A673 (cell line): ENCODE data around the gene HABP2. TPM values are rescaled to one million over a fixed set of nuclear protein-coding genes. Genes with fewer than 3 reads are reported as not detected.

Source experiments
- BruUV-seq: library from RNA; stranded (reverse); fragments of 400-500 nt; replicated peaks from 2 replicates; lab custom pipeline; 2021; lab: Mats Ljungman, UMichigan
- CTCF ChIA-PET: fragments of 300-600 bp; sonication (Branson Sonifier 250); formaldehyde crosslinking; loops from one replicate; lab custom pipeline; 2022; ENCODE audit warnings: antibody characterized with exemption; lab: Charles Lee
- POLR2A ChIA-PET: fragments of 300-600 bp; sonication (Branson Sonifier 250); formaldehyde crosslinking; loops from one replicate; lab custom pipeline; 2022; ENCODE audit warnings: antibody characterized with exemption; ENCODE audit not compliant: low non-redundant PET; lab: Charles Lee
- DNase-seq: peaks from one replicate; pipeline ENCODE4 v3.0.0-alpha.2; 2015; ENCODE audit warnings: low spot score
- H3K27ac ChIP-seq: fragments of 200-600 bp; sonication (generic); 2 replicates; pipeline ENCODE4 v1.5.1; 2016; ENCODE audit warnings: mixed run types, low read depth, mild to moderate bottlenecking, mixed read lengths, antibody characterized with exemption, low read length; ENCODE audit not compliant: poor library complexity, severe bottlenecking
- H3K27me3 ChIP-seq: fragments of 200-600 bp; sonication (generic); replicated peaks from 2 replicates; pipeline ENCODE4 v1.6.1; 2017; ENCODE audit warnings: mixed run types, low read depth, mild to moderate bottlenecking, mixed read lengths, antibody characterized with exemption, low read length; ENCODE audit not compliant: insufficient read depth, poor library complexity
- H3K36me3 ChIP-seq: fragments of 200-600 bp; sonication (generic); 2 replicates; pipeline ENCODE4 v1.6.1; 2016; ENCODE audit warnings: mixed run types, mild to moderate bottlenecking, mixed read lengths, antibody characterized with exemption, low read length; ENCODE audit not compliant: insufficient read depth, poor library complexity, severe bottlenecking
- H3K4me1 ChIP-seq: fragments of 200-600 bp; sonication (generic); 2 replicates; pipeline ENCODE4 v1.6.1; 2017; ENCODE audit warnings: mixed run types, mild to moderate bottlenecking, mixed read lengths, antibody characterized with exemption, low read length; ENCODE audit not compliant: insufficient read depth, poor library complexity, severe bottlenecking
- H3K4me3 ChIP-seq: fragments of 200-600 bp; sonication (generic); 2 replicates; pipeline ENCODE4 v1.5.1; 2016; ENCODE audit warnings: low read depth, mixed run types, mild to moderate bottlenecking, mixed read lengths, low read length; ENCODE audit not compliant: poor library complexity, severe bottlenecking
- H3K9me3 ChIP-seq: fragments of 200-600 bp; sonication (generic); 2 replicates; pipeline ENCODE4 v1.6.1; 2016; ENCODE audit warnings: mixed run types, low read depth, mild to moderate bottlenecking, mixed read lengths, antibody characterized with exemption, low read length; ENCODE audit not compliant: poor library complexity, severe bottlenecking
- EZH2 ChIP-seq: fragments of 200-600 bp; sonication (generic); IDR thresholded peaks from 2 replicates; pipeline ENCODE4 v1.6.1; 2017; ENCODE audit warnings: borderline replicate concordance, low read depth, mild to moderate bottlenecking, mixed read lengths, antibody characterized with exemption, low read length; ENCODE audit not compliant: poor library complexity, severe bottlenecking
- intact Hi-C: fragments of 100-400 bp; cut with micrococcal nuclease; formaldehyde crosslinking; loops from one replicate; pipeline ENCODE4 v1.10.0; 2022; ENCODE audit not compliant: unreplicated experiment
- total RNA-seq: library from RNA; stranded (reverse); gene quantifications from 2 replicates; pipeline ENCODE4 v1.2.3, GENCODE V29; 2021
- TF ChIP-seq, protein P1 (sequence below): fragments of 300-800, 200-600 bp; sonication (generic); conservative IDR thresholded peaks from 2 replicates; pipeline ENCODE4 v1.5.1; 2017; ENCODE audit warnings: low read depth, mild to moderate bottlenecking, antibody characterized with exemption, low read length, moderate library complexity, mixed read lengths

Gene HABP2
- total RNA-seq, 1 experiment from 2014 or later, result not detected

- POLR2A ChIA-PET, result no interaction called here
- BruUV-seq, result no TSS peak
- H3K4me1 ChIP-seq, result no peaks in the 10 kb centered on the region
- CTCF ChIA-PET, result no interaction called here
- no peak for DNase-seq
- TF ChIP-seq, protein P1, sequence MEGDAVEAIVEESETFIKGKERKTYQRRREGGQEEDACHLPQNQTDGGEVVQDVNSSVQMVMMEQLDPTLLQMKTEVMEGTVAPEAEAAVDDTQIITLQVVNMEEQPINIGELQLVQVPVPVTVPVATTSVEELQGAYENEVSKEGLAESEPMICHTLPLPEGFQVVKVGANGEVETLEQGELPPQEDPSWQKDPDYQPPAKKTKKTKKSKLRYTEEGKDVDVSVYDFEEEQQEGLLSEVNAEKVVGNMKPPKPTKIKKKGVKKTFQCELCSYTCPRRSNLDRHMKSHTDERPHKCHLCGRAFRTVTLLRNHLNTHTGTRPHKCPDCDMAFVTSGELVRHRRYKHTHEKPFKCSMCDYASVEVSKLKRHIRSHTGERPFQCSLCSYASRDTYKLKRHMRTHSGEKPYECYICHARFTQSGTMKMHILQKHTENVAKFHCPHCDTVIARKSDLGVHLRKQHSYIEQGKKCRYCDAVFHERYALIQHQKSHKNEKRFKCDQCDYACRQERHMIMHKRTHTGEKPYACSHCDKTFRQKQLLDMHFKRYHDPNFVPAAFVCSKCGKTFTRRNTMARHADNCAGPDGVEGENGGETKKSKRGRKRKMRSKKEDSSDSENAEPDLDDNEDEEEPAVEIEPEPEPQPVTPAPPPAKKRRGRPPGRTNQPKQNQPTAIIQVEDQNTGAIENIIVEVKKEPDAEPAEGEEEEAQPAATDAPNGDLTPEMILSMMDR, result no peak
- TF ChIP-seq EZH2, result no peak
- H3K27me3 ChIP-seq, result no peaks in the 10 kb centered on the region
- no peaks in the 10 kb centered on the region for H3K36me3 ChIP-seq
- no peak overlapping the region for H3K4me3 ChIP-seq
- H3K9me3 ChIP-seq, result no peaks in the 10 kb centered on the region
- intact Hi-C loops, result no loop called here
- H3K27ac ChIP-seq, result no peak overlapping the region
Measured at GRCh38 chr10:113583571-113583970, 30.7 kb downstream of the HABP2 start.

DNA sequence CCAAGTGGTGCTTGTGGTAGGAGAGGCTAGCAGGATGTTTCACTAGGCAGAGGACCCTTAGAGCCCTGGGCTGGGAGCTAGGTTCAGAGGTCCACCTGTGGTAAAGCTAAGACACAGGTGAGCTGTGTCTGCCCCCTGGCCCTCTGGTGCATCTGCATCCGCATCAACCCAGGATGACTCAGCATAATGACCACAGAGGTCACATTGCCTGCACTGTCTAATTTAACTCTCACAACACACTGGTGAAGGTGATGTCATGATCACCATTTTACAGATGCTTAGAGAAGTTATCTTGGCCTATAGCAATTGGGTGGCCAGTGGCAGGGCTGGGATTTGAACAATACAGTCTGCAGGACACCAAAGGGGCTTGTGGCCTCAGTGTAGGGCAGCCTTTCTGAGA is 33.1 kb downstream of the HABP2 start:
- BruUV-seq, result no TSS peak
- Histone ChIP-seq H3K27me3 (no peaks in the 10 kb centered on the region), H3K4me3 (no peak overlapping the region), H3K36me3 (no peaks in the 10 kb centered on the region), H3K27ac (no peak overlapping the region), H3K4me1 (no peaks in the 10 kb centered on the region), H3K9me3 (no peaks in the 10 kb centered on the region)
- intact Hi-C loops, result no loop called here
- POLR2A ChIA-PET, result no interaction called here
- CTCF ChIA-PET, result no interaction called here
- no peak for DNase-seq
- no peak for TF ChIP-seq EZH2
- TF ChIP-seq, protein P1, result no peak

DNA sequence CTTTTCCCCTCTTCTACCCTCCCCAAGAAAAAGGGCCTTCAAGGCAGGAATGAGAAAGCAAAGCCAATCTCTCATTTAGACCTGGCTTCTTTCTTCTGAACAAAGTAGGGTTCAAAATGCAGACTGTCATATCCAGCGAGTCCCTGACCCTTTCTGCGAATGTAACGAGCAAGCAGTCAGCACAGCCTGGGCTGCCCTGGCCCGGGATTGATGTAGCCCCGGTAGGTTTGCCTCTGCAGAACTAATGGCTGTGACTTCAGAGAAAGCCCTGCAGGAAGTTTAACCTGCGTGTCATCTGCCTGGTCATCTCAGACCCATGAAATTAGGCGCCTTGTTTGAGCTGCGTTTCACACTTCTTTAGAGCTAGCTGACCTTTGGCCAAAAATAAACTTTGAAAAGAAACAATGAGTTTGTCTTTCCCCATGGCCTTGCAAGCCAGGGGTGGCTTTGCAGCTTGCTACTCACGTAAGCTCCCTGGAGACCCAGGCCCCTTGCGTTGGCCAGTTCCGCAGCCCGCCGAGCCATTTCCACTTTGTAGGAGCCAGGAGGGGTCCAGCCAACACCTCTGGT is 36.4 kb downstream of the HABP2 start:
- no peak for DNase-seq
- Histone ChIP-seq H3K9me3 (no peaks in the 10 kb centered on the region), H3K36me3 (no peaks in the 10 kb centered on the region), H3K4me3 (no peak overlapping the region), H3K27ac (no peak overlapping the region), H3K4me1 (no peaks in the 10 kb centered on the region), H3K27me3 (no peaks in the 10 kb centered on the region)
- BruUV-seq, result no TSS peak
- ChIA-PET CTCF (no interaction called here), POLR2A (no interaction called here)
- no peak for TF ChIP-seq EZH2
- TF ChIP-seq, protein P1, result no peak
- intact Hi-C loops, result no loop called here
